ENCODE data around the gene ZNF362.

Gene ZNF362

GRCh38 chr1:33326785-33327184 lies 70.5 kb downstream of the ZNF362 start:
- Histone ChIP-seq H3K9me3 (ENCODE audit: control insufficient read depth, low read depth, low read length) (no peaks in the 10 kb centered on the region), H3K9ac (ENCODE audit: low read length) (no peak overlapping the region), H3K4me1 (ENCODE audit: control insufficient read depth, low read depth, low read length) (no peaks in the 10 kb centered on the region), H3K4me3 (ENCODE audit: low read length) (no peak overlapping the region), H3K27me3 (ENCODE audit: control insufficient read depth, insufficient read depth, low read length) (no peaks in the 10 kb centered on the region), H3K27ac (ENCODE audit: low read length) (no peak overlapping the region), H3K36me3 (ENCODE audit: control insufficient read depth, low read depth, low read length) (peaks cover 55% of the 10 kb centered on the region)

- peaks cover 55% of the 10 kb centered on the region for H3K36me3 ChIP-seq (ENCODE audit: control insufficient read depth, low read depth, low read length)
- no peaks in the 10 kb centered on the region for H3K27me3 ChIP-seq (ENCODE audit: control insufficient read depth, insufficient read depth, low read length)
- H3K4me1 ChIP-seq (ENCODE audit: control insufficient read depth, low read depth, low read length): no peaks in the 10 kb centered on the region
- no peaks in the 10 kb centered on the region for H3K9me3 ChIP-seq (ENCODE audit: control insufficient read depth, low read depth, low read length)
- H3K4me3 ChIP-seq (ENCODE audit: low read length): no peak overlapping the region
- no peak overlapping the region for H3K27ac ChIP-seq (ENCODE audit: low read length)
- H3K9ac ChIP-seq (ENCODE audit: low read length): no peak overlapping the region
Observed at GRCh38 chr1:33327587-33328325, 71.5 kb downstream of the ZNF362 start.

GRCh38 chr1:33328817-33329216 lies 72.5 kb downstream of the ZNF362 start:
- Histone ChIP-seq H3K4me1 (ENCODE audit: control insufficient read depth, low read depth, low read length) (no peaks in the 10 kb centered on the region), H3K36me3 (ENCODE audit: control insufficient read depth, low read depth, low read length) (peaks cover 52% of the 10 kb centered on the region), H3K9ac (ENCODE audit: low read length) (no peak overlapping the region), H3K27me3 (ENCODE audit: control insufficient read depth, insufficient read depth, low read length) (no peaks in the 10 kb centered on the region), H3K9me3 (ENCODE audit: control insufficient read depth, low read depth, low read length) (no peaks in the 10 kb centered on the region), H3K4me3 (ENCODE audit: low read length) (no peak overlapping the region), H3K27ac (ENCODE audit: low read length) (no peak overlapping the region)

- H3K27me3 ChIP-seq (ENCODE audit: control insufficient read depth, insufficient read depth, low read length): no peaks in the 10 kb centered on the region
- no peak overlapping the region for H3K27ac ChIP-seq (ENCODE audit: low read length)
- H3K4me3 ChIP-seq (ENCODE audit: low read length): no peak overlapping the region
- no peak overlapping the region for H3K9ac ChIP-seq (ENCODE audit: low read length)
- H3K36me3 ChIP-seq (ENCODE audit: control insufficient read depth, low read depth, low read length): peaks cover 50% of the 10 kb centered on the region
- H3K9me3 ChIP-seq (ENCODE audit: control insufficient read depth, low read depth, low read length): no peaks in the 10 kb centered on the region
- H3K4me1 ChIP-seq (ENCODE audit: control insufficient read depth, low read depth, low read length): no peaks in the 10 kb centered on the region
Observed at GRCh38 chr1:33329600-33330305, 73.5 kb downstream of the ZNF362 start.

- Histone ChIP-seq H3K27ac (ENCODE audit: low read length) (no peak overlapping the region), H3K9ac (ENCODE audit: low read length) (no peak overlapping the region), H3K27me3 (ENCODE audit: control insufficient read depth, insufficient read depth, low read length) (no peaks in the 10 kb centered on the region), H3K36me3 (ENCODE audit: control insufficient read depth, low read depth, low read length) (peaks cover 43% of the 10 kb centered on the region), H3K4me1 (ENCODE audit: control insufficient read depth, low read depth, low read length) (no peaks in the 10 kb centered on the region), H3K4me3 (ENCODE audit: low read length) (no peak overlapping the region), H3K9me3 (ENCODE audit: control insufficient read depth, low read depth, low read length) (no peaks in the 10 kb centered on the region)
Observed at GRCh38 chr1:33330361-33330890, 74.1 kb downstream of the ZNF362 start.

- Histone ChIP-seq H3K4me3 (ENCODE audit: low read length) (no peak overlapping the region), H3K9ac (ENCODE audit: low read length) (no peak overlapping the region), H3K9me3 (ENCODE audit: control insufficient read depth, low read depth, low read length) (no peaks in the 10 kb centered on the region), H3K4me1 (ENCODE audit: control insufficient read depth, low read depth, low read length) (no peaks in the 10 kb centered on the region), H3K27ac (ENCODE audit: low read length) (no peak overlapping the region), H3K36me3 (ENCODE audit: control insufficient read depth, low read depth, low read length) (peaks cover 39% of the 10 kb centered on the region), H3K27me3 (ENCODE audit: control insufficient read depth, insufficient read depth, low read length) (no peaks in the 10 kb centered on the region)
Observed at GRCh38 chr1:33330906-33331305, 74.6 kb downstream of the ZNF362 start.

- H3K27ac ChIP-seq (ENCODE audit: low read length): no peak overlapping the region
- H3K4me1 ChIP-seq (ENCODE audit: control insufficient read depth, low read depth, low read length): no peaks in the 10 kb centered on the region
- no peak overlapping the region for H3K4me3 ChIP-seq (ENCODE audit: low read length)
- no peaks in the 10 kb centered on the region for H3K9me3 ChIP-seq (ENCODE audit: control insufficient read depth, low read depth, low read length)
- H3K27me3 ChIP-seq (ENCODE audit: control insufficient read depth, insufficient read depth, low read length): no peaks in the 10 kb centered on the region
- H3K36me3 ChIP-seq (ENCODE audit: control insufficient read depth, low read depth, low read length): peaks cover 38% of the 10 kb centered on the region
- no peak overlapping the region for H3K9ac ChIP-seq (ENCODE audit: low read length)
Observed at GRCh38 chr1:33331444-33332356, 75.4 kb downstream of the ZNF362 start.

DNA sequence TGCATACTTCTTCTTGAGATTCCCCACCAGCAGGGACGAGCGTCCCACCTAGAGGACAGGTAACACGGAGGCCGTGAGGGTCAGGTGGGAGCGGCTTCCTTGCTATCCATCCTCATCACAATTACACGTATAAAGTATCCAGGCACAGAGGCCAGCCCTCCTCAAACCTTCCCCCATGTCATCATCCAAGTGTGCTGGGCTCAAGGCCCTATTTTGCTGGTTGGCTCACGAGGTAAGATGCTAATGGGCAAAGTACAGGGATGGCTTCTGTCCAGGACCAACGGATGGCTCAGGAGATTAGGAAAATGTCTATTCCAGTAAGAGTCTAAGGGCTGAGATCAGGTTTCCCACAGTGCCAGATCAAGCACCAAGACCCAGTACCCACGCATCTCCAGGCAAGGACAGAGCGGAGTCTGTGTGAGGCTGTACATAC lies 76.1 kb downstream of the ZNF362 start:
- Histone ChIP-seq H3K27me3 (ENCODE audit: control insufficient read depth, insufficient read depth, low read length) (peaks cover 4% of the 10 kb centered on the region), H3K9ac (ENCODE audit: low read length) (no peak overlapping the region), H3K27ac (ENCODE audit: low read length) (no peak overlapping the region), H3K4me1 (ENCODE audit: control insufficient read depth, low read depth, low read length) (peaks cover 6% of the 10 kb centered on the region), H3K36me3 (ENCODE audit: control insufficient read depth, low read depth, low read length) (peaks cover 38% of the 10 kb centered on the region), H3K9me3 (ENCODE audit: control insufficient read depth, low read depth, low read length) (no peaks in the 10 kb centered on the region), H3K4me3 (ENCODE audit: low read length) (no peak overlapping the region)

DNA sequence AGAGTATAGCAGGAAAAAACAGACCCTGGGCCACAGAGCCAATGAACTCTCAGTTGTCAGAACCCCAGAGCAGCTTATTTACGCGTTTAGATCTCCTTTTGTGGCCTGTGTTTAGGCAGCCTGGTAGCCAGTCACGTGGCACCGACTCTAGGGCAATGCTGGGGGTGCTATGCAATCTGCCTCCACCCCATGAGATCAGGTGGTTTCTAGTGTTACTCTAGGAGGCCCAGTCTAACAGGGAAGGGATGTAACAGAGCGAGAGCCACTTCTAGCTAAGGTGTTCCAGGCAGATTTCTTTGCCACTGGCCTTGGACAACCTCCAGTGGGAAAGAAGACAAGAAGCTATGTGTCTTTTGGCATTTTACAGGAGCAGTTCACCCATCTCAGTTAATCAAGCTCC lies 76.6 kb downstream of the ZNF362 start:
- Histone ChIP-seq H3K4me1 (ENCODE audit: control insufficient read depth, low read depth, low read length) (peaks cover 11% of the 10 kb centered on the region), H3K27ac (ENCODE audit: low read length) (no peak overlapping the region), H3K9ac (ENCODE audit: low read length) (no peak overlapping the region), H3K36me3 (ENCODE audit: control insufficient read depth, low read depth, low read length) (peaks cover 34% of the 10 kb centered on the region), H3K27me3 (ENCODE audit: control insufficient read depth, insufficient read depth, low read length) (peaks cover 9% of the 10 kb centered on the region), H3K9me3 (ENCODE audit: control insufficient read depth, low read depth, low read length) (no peaks in the 10 kb centered on the region), H3K4me3 (ENCODE audit: low read length) (no peak overlapping the region)

GRCh38 chr1:33334081-33334552 lies 77.8 kb downstream of the ZNF362 start:
- Histone ChIP-seq H3K27ac (ENCODE audit: low read length) (no peak overlapping the region), H3K27me3 (ENCODE audit: control insufficient read depth, insufficient read depth, low read length) (peaks cover 18% of the 10 kb centered on the region), H3K36me3 (ENCODE audit: control insufficient read depth, low read depth, low read length) (peaks cover 23% of the 10 kb centered on the region), H3K9ac (ENCODE audit: low read length) (no peak overlapping the region), H3K4me3 (ENCODE audit: low read length) (no peak overlapping the region), H3K9me3 (ENCODE audit: control insufficient read depth, low read depth, low read length) (no peaks in the 10 kb centered on the region), H3K4me1 (ENCODE audit: control insufficient read depth, low read depth, low read length) (peaks cover 24% of the 10 kb centered on the region)

DNA sequence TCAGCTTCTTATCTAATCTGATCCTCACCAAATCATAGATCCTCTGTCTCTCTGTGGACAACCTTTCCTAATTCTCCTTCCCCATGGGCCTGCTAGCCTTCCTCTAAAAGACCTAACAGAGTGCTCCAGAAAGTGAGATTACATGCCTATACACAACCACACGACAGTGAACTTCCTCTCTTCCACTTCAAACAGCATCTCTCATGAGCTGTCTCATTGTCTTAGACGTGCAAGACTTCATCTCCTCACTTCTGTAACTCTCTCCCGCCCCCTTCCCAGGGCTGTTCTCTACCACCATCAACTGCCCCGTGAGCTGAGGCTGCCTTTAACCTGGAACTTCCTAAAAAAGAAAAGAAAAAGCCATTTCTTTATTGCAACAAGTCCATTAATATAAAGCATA lies 78.7 kb downstream of the ZNF362 start:
- Histone ChIP-seq H3K9me3 (ENCODE audit: control insufficient read depth, low read depth, low read length) (no peaks in the 10 kb centered on the region), H3K36me3 (ENCODE audit: control insufficient read depth, low read depth, low read length) (peaks cover 17% of the 10 kb centered on the region), H3K4me1 (ENCODE audit: control insufficient read depth, low read depth, low read length) (peaks cover 33% of the 10 kb centered on the region), H3K9ac (ENCODE audit: low read length) (no peak overlapping the region), H3K4me3 (ENCODE audit: low read length) (no peak overlapping the region), H3K27ac (ENCODE audit: low read length) (no peak overlapping the region), H3K27me3 (ENCODE audit: control insufficient read depth, insufficient read depth, low read length) (peaks cover 27% of the 10 kb centered on the region)

Data from iPS-18a (cell line).